Common myeloid progenitor, CD34-positive (primary cell): ENCODE data around the gene NR1H2. TPM values are rescaled to one million over a fixed set of nuclear protein-coding genes. Genes with fewer than 3 reads are reported as not detected.

Experiments used
- CTCF ChIA-PET: fragments of 350-600 bp; sonication (Branson Sonifier 250); formaldehyde crosslinking; loops from one replicate; lab custom pipeline; 2021; ENCODE audit warnings: antibody characterized with exemption; lab: Charles Lee
- POLR2A ChIA-PET: fragments of 350-600 bp; sonication (Branson Sonifier 250); formaldehyde crosslinking; loops from one replicate; lab custom pipeline; 2021; ENCODE audit warnings: antibody characterized with exemption; lab: Charles Lee
- DNase-seq, 3 donors: peaks; one replicate each; pipeline versions ENCODE4 v3.0.0 to v3.0.0-alpha.2; 2013
- H3K27ac ChIP-seq, 2 experiments: 1 replicate in 1 of 2; 2 replicates in 1 of 2; pipeline ENCODE4 v1.7.0; 2013; ENCODE audit warnings: inconsistent platforms in 2 of 2, low read length in 2 of 2, mild to moderate bottlenecking in 2 of 2, low read depth in 1 of 2, moderate library complexity in 1 of 2; ENCODE audit not compliant: severe bottlenecking in 2 of 2, insufficient read depth in 1 of 2, poor library complexity in 1 of 2
- H3K27me3 ChIP-seq, 5 experiments: replicated peaks in 2 of 5; 1 replicate in 3 of 5; 2 replicates in 2 of 5; pipeline versions ENCODE4 v1.6.1 to v1.7.0; 2013; ENCODE audit warnings: low read length in 4 of 5, mild to moderate bottlenecking in 2 of 5, moderate library complexity in 2 of 5, inconsistent platforms in 1 of 5; ENCODE audit not compliant: insufficient read depth in 5 of 5, control insufficient read depth in 4 of 5
- H3K36me3 ChIP-seq, 4 experiments: 1 replicate in 2 of 4; 2 replicates in 2 of 4; pipeline versions ENCODE4 v1.6.1 to v1.7.0; 2013; ENCODE audit warnings: low read length in 3 of 4, control low read depth in 1 of 4, mild to moderate bottlenecking in 1 of 4; ENCODE audit not compliant: control insufficient read depth in 4 of 4, insufficient read depth in 4 of 4
- H3K4me1 ChIP-seq, 4 experiments: 1 replicate in 3 of 4; 2 replicates in 1 of 4; pipeline versions ENCODE4 v1.6.1 to v1.7.1; 2013; ENCODE audit warnings: low read length in 3 of 4, mild to moderate bottlenecking in 3 of 4, control low read depth in 1 of 4, inconsistent platforms in 1 of 4, moderate library complexity in 1 of 4; ENCODE audit not compliant: control insufficient read depth in 4 of 4, insufficient read depth in 4 of 4; ENCODE audit errors: control extremely low read depth in 1 of 4
- H3K4me3 ChIP-seq, 7 experiments: 1 replicate in 4 of 7; 2 replicates in 3 of 7; pipeline versions ENCODE4 v1.5.1 to v1.7.0; 2013; ENCODE audit warnings: mild to moderate bottlenecking in 7 of 7, low read length in 6 of 7, moderate library complexity in 6 of 7, inconsistent platforms in 2 of 7, low read depth in 2 of 7, control low read depth in 1 of 7; ENCODE audit not compliant: insufficient read depth in 4 of 7, control insufficient read depth in 1 of 7; ENCODE audit errors: extremely low read depth in 1 of 7
- H3K9me3 ChIP-seq, 5 experiments: 1 replicate in 4 of 5; 2 replicates in 1 of 5; pipeline versions ENCODE4 v1.6.1 to v1.7.1; 2013; ENCODE audit warnings: low read length in 4 of 5, mild to moderate bottlenecking in 2 of 5, inconsistent platforms in 1 of 5, low read depth in 1 of 5, moderate library complexity in 1 of 5; ENCODE audit not compliant: control insufficient read depth in 4 of 5, insufficient read depth in 2 of 5; ENCODE audit errors: control extremely low read depth in 1 of 5
- WGBS: methylation state at CpG from one replicate; pipeline ENCODE4 v1.1.5; 2013; ENCODE audit not compliant: insufficient coverage; 5-methylcytosine and 5-hydroxymethylcytosine counted together
- polyA plus RNA-seq: library from polyadenylated mRNA; unstranded; fragments of 120-200 nt; gene quantifications from one replicate; pipeline ENCODE4 v1.2.1, GENCODE V29; 2013

The NR1H2 gene
- 51.0 TPM for polyA plus RNA-seq

DNA sequence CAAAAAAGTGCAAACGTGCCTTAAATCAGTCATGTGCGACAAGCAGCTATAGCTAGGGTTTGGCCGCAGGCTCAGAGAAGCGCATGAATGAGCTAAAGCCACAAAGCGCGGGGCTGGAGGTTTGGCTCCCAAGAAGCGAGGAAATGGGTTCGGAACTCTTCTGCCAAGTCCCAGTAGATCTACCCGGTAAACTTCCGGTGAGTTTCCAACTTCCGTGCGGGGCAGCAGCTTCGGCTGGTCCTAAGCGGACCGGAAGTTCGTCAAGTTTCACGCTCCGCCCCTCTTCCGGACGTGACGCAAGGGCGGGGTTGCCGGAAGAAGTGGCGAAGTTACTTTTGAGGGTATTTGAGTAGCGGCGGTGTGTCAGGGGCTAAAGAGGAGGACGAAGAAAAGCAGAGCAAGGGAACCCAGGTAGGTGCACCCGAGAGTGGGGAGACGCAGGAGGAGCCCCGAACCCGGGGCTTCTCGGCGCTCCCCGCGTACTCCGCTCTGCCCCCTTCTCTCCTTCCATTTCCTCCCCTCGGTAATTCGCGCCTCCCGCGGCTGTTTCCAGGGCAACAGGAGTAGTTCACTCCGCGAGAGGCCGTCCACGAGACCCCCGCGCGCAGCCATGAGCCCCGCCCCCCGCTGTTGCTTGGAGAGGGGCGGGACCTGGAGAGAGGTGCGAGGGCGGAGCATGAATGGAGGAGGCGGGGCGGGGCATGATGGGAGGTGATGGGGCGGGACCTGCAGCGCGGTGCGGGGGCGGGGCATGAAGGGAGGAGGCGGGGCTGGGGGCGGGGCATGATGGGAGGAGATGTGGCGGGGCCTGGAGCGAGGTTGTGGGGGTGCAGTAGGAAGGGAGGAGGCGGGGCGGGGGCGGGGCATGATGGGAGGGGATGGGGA is at the start of gene NR1H2:
Gene NR1H2, plus strand, starts transcription at position 292 of the 885 bp plus-strand sequence. CDS start 1,149 bp downstream, outside the sequence.
- CTCF ChIA-PET = interaction anchor here (1.0 to 1.9 kb wide), 2 partner anchors 10 to 16 kb away, joined by 3 to 5 read pairs; no protein-coding TSS in a partner anchor
- H3K27ac ChIP-seq = peak within 1 kb of the TSS; percentile 100
- H3K36me3 ChIP-seq = peaks cover 10 to 41% (median 34%) of the 10 kb centered on the region in 4 experiments
- no peaks in the 10 kb centered on the region for H3K27me3 ChIP-seq
- POLR2A ChIA-PET = interaction anchor here (0.5 to 1.1 kb wide), 6 partner anchors 11 to 398 kb away, joined by 3 read pairs; partner anchors contain the start of gene KCNC3
- DNase-seq = peak; percentile 96 to 98 (median 97)
- WGBS = under 1% methylated on average over 38 of the region's 67 CpGs
- H3K4me3 ChIP-seq = peak within 1 kb of the TSS; percentile 64 to 96 (median 91)
- no peaks in the 10 kb centered on the region for H3K9me3 ChIP-seq
- H3K4me1 ChIP-seq = peaks cover 2 to 13% (median 7%) of the 10 kb centered on the region in 4 experiments

GRCh38 chr19:50327013-50327412 is 49.2 kb upstream of the NR1H2 start:
- no peak for DNase-seq
- POLR2A ChIA-PET = no interaction called here
- peaks cover 2 to 34% (median 18%) of the 10 kb centered on the region in 4 experiments for H3K4me1 ChIP-seq
- 58% methylated on average over 2 of the region's 4 CpGs for WGBS
- H3K4me3 ChIP-seq = no peak overlapping the region
- CTCF ChIA-PET = no interaction called here
- no peaks in the 10 kb centered on the region for H3K36me3 ChIP-seq
- H3K9me3 ChIP-seq = peaks cover 0 to 13% (median 7%) of the 10 kb centered on the region in 5 experiments
- peaks cover 0 to 70% (median 28%) of the 10 kb centered on the region in 5 experiments for H3K27me3 ChIP-seq
- H3K27ac ChIP-seq = no peak overlapping the region

GRCh38 chr19:50327461-50328223 is 48.6 kb upstream of the NR1H2 start:
- ChIA-PET CTCF (no interaction called here), POLR2A (no interaction called here)
- H3K4me1 ChIP-seq = peaks cover 2 to 39% (median 21%) of the 10 kb centered on the region in 4 experiments
- 20% methylated on average over 13 of the region's 20 CpGs for WGBS
- H3K4me3 ChIP-seq = no peak overlapping the region
- H3K27me3 ChIP-seq = peaks cover 0 to 76% (median 33%) of the 10 kb centered on the region in 5 experiments
- no peaks in the 10 kb centered on the region for H3K36me3 ChIP-seq
- H3K27ac ChIP-seq = no peak overlapping the region
- no peak for DNase-seq
- H3K9me3 ChIP-seq = peaks cover 0 to 13% (median 7%) of the 10 kb centered on the region in 5 experiments

DNA sequence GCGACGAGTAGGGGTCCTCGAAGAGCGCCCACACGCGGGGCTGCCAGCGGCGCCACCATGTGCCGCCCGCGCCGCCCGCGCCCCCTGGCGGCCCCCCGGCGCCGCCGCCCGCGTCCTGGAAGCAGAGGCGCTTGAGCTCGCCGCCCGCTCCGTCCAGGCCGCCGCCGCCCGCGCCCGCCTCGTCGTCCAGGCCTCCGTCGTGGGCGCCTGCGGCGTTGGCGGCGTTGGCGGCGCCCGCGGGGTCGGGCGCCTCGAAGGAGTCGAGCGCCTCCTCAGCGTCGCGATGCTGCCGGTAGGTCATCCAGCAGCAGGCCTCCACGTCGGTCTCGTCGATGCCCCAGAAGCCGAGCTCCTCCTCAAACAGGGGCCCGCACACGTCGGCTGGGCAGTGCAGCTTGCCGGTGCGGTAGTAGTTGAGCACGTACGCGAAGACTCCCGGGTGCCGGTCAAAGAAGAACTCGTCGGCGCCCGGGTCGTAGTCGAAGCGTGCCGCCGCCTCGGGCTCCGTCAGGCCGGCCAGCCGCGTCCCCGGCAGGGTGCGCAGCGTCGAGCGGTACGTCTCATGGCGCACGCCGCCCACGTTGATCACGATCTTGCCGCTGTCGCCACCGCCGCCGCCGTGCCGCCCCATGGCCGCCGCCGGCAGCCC is 47.9 kb upstream of the NR1H2 start:
- Histone ChIP-seq H3K4me3 (peak overlapping the region in 2 of 7 experiments; percentile 19 to 28), H3K36me3 (no peaks in the 10 kb centered on the region), H3K9me3 (peaks cover 0 to 13% (median 7%) of the 10 kb centered on the region in 5 experiments), H3K27me3 (peaks cover 0 to 83% (median 35%) of the 10 kb centered on the region in 5 experiments), H3K4me1 (peaks cover 2 to 46% (median 25%) of the 10 kb centered on the region in 4 experiments), H3K27ac (no peak overlapping the region)
- CTCF ChIA-PET = no interaction called here
- 3% methylated on average over 103 of the region's 104 CpGs for WGBS
- POLR2A ChIA-PET = no interaction called here
- peak in 2 of 3 donors; percentile 13 to 20 for DNase-seq

DNA sequence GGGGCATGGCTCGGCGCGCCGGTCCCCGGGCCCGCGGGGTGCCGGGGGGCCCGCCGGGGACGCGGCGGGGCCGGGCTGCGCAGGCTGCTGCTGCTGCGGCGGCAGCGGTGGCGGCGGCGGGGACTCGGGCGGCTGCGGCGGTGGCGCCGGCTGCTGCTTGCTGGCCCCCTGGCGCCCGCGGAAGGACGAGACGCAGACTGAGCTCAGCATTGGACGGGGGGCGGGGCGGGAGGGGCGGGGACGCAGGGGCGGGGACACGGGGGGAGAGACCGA is 47.4 kb upstream of the NR1H2 start:
- Histone ChIP-seq H3K36me3 (no peaks in the 10 kb centered on the region), H3K27ac (no peak overlapping the region), H3K9me3 (peaks cover 0 to 13% (median 7%) of the 10 kb centered on the region in 5 experiments), H3K27me3 (peaks cover 0 to 85% (median 35%) of the 10 kb centered on the region in 5 experiments), H3K4me1 (peaks cover 2 to 51% (median 29%) of the 10 kb centered on the region in 4 experiments), H3K4me3 (peak overlapping the region in 1 of 7 experiments; percentile 28)
- under 1% methylated on average over 18 of the region's 40 CpGs for WGBS
- POLR2A ChIA-PET = no interaction called here
- CTCF ChIA-PET = no interaction called here
- no peak for DNase-seq

DNA sequence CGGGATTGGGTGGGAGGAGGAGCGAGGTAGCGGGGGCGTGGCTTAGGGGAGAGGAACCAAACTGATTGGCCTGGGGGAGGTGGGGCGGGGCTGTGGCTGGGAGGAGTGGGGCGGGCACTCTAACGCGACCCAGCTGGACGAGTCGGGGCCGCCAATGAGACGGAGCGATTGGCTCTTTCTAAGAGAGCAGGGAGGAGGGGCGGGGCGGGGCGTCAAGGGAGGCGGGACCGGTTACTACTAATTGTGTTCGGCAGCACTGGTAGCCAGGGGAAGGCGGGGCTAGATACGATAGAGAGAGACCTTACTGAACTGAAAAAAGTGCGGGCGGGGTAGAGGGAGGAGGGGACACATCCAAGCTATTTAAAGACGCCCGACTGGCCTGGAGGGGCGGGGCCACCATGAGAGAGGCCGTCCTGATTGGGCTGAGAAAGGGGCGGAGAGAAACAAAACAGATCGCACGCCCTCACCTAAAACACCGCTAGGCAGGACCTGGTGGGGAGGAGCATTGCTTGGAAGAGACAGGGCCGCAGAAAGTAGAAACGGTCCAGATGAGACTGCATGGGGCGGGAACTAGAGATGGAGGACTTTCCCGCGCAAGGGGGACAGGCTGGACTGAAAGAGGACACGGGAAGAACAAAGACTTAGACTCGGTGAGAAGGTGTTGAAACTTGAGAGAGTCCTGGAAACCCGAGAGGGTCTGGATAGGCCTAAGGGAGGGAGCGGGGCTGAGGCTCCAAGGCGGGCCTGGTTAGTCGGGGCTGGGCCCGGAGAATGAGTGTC is 46.9 kb upstream of the NR1H2 start, which contains the start of gene KCNC3:
Gene KCNC3, minus strand, starts transcription at position 232 of the 780 bp plus-strand sequence. CDS start 295 bp downstream, outside the sequence.
- CTCF ChIA-PET = no interaction called here
- peaks cover 0 to 13% (median 7%) of the 10 kb centered on the region in 5 experiments for H3K9me3 ChIP-seq
- peaks cover 0 to 85% (median 35%) of the 10 kb centered on the region in 5 experiments for H3K27me3 ChIP-seq
- 4% methylated on average over 28 of the region's 43 CpGs for WGBS
- peak; percentile 95 to 97 (median 96) for DNase-seq
- no peaks in the 10 kb centered on the region for H3K36me3 ChIP-seq
- POLR2A ChIA-PET = interaction anchor here (0.7 kb wide), 2 partner anchors 48 to 184 kb away, joined by 3 read pairs; no protein-coding TSS in a partner anchor
- H3K4me1 ChIP-seq = peaks cover 2 to 54% (median 33%) of the 10 kb centered on the region in 4 experiments
- H3K27ac ChIP-seq = peak within 1 kb of the TSS in 1 of 2 experiments; percentile 68
- peak within 1 kb of the TSS in 4 of 7 experiments; percentile 19 to 40 (median 27) for H3K4me3 ChIP-seq
